Measurements from ENCODE around the gene IFNGR1. TPM values are rescaled to one million over a fixed set of nuclear protein-coding genes. Genes with fewer than 3 reads are reported as not detected.

The IFNGR1 gene
- total RNA-seq, 1 experiment from 2014 or later: 27.1 TPM

DNA sequence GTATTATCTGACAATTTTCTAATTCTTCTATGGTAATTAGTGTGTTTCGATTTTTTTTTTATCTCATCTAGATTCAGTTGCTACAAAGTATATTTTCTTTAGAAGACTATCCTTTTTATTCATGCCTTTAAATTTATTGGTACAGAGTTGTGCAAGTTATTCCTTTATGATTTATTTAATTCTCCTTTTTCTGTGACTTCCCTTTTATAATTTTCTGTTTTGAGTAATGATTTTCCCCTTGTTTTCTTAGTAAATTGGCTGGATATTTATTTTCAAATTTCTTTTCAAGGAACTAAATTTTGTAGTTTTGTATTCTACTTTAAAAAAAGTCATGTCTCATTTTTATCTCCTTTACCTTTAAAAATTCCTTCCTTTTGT is 43.3 kb downstream of the IFNGR1 start:
- Histone ChIP-seq H2AFZ (ENCODE audit: low read depth, low read length, poor library complexity, severe bottlenecking) (no peak overlapping the region), H3K4me3 (replicated peaks in 1 of 2; ENCODE audit: low read depth in 1 of 2, low read length in 2 of 2) (no peak overlapping the region), H3K79me2 (ENCODE audit: insufficient read depth, low read length) (no peaks in the 10 kb centered on the region), H3K27me3 (ENCODE audit: insufficient read depth, low read length) (no peaks in the 10 kb centered on the region), H3K4me1 (ENCODE audit: control insufficient read depth in 1 of 2, insufficient read depth in 2 of 2, low read length in 2 of 2) (no peaks in the 10 kb centered on the region), H3K9ac (ENCODE audit: low read length) (no peak overlapping the region), H3K36me3 (ENCODE audit: control insufficient read depth in 1 of 2, insufficient read depth in 2 of 2, low read length in 2 of 2) (no peaks in the 10 kb centered on the region), H3K9me2 (ENCODE audit: insufficient read depth) (no peaks in the 10 kb centered on the region), H4K20me1 (ENCODE audit: insufficient read depth) (no peaks in the 10 kb centered on the region), H3K4me2 (ENCODE audit: low read length) (no peak overlapping the region), H3K9me3 (ENCODE audit: control insufficient read depth in 1 of 2, insufficient read depth in 1 of 2, low read depth in 1 of 2, low read length in 2 of 2) (no peaks in the 10 kb centered on the region), H3K27ac (ENCODE audit: low read depth, low read length) (no peak overlapping the region)
- DNase-seq (ENCODE audit: low read depth, low spot score): no peak
- POLR2A ChIA-PET: no interaction called here
- CTCF ChIA-PET: no interaction called here
- ATAC-seq: no peak
- no TSS peak for BruUV-seq (replicated peaks)
- intact Hi-C loops (cut with micrococcal nuclease): no loop called here
- no peak for TF ChIP-seq CBX3 (IDR thresholded peaks at IDR 0.05; ENCODE audit: low read depth)
- no peak for TF ChIP-seq SRF (IDR thresholded peaks at IDR 0.05; ENCODE audit: low read depth)
- no peak for TF ChIP-seq YY1 (IDR thresholded peaks at IDR 0.05; ENCODE audit: extremely low read depth, insufficient replicate concordance, low read depth, low read length)
- no peak for TF ChIP-seq POLR2A (IDR thresholded peaks at IDR 0.05; ENCODE audit: borderline replicate concordance, extremely low read depth, insufficient read depth, insufficient read length)
- no peak for TF ChIP-seq ZFX (IDR thresholded peaks at IDR 0.05)
- TF ChIP-seq JUND (IDR thresholded peaks at IDR 0.05): no peak
- no peak for TF ChIP-seq ELF1 (IDR thresholded peaks at IDR 0.05; ENCODE audit: borderline replicate concordance, low read depth)
- TF ChIP-seq TCF7L2 (IDR thresholded peaks at IDR 0.05; ENCODE audit: borderline replicate concordance, extremely low read depth, insufficient read depth, insufficient read length): no peak
- RAD21 ChIA-PET (ENCODE audit: low non-redundant PET in 1 of 2, low total read pairs in 2 of 2, uncharacterized antibody in 2 of 2, unreplicated experiment in 2 of 2): no interaction called here

DNA sequence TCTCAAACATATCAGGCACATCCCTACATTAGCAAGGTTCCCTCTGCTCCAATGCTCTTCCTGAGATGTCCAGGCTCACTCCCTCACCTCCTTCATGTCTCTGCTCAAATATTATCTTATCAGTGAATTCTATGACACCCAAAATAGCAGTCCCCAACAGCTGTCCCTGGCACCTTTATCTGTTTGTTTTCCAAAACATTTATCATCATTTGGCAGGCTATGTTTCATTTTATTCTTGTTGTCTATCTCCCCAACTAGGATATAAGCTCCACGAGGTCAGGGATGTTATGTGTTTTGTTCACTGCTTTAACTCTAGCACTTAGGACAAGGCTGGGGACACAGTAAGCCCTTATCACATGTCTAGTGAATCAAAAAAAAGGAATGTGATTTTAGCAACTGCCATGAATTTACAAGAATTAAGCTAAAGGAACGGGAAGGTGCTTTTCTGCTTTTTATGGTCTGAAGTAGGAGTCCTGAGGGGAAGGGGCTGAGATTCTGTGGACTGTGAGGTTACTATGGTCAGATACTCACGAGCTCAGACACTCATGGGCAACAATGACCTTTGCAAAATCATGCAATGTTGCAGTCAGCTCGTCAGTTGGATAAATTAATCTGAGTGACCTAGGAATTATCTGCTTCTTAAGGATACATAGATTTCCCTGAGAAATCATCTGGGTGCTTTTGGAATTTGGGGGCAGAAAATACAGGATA is 43.9 kb downstream of the IFNGR1 start:
- ChIA-PET CTCF (no interaction called here), RAD21 (ENCODE audit: low non-redundant PET in 1 of 2, low total read pairs in 2 of 2, uncharacterized antibody in 2 of 2, unreplicated experiment in 2 of 2) (no interaction called here), POLR2A (no interaction called here)
- H3K27me3 ChIP-seq (ENCODE audit: insufficient read depth, low read length): no peaks in the 10 kb centered on the region
- no peak overlapping the region for H2AFZ ChIP-seq (ENCODE audit: low read depth, low read length, poor library complexity, severe bottlenecking)
- intact Hi-C loops (cut with micrococcal nuclease): no loop called here
- H3K27ac ChIP-seq (ENCODE audit: low read depth, low read length): no peak overlapping the region
- no peaks in the 10 kb centered on the region for H3K79me2 ChIP-seq (ENCODE audit: insufficient read depth, low read length)
- H3K9me3 ChIP-seq (ENCODE audit: control insufficient read depth in 1 of 2, insufficient read depth in 1 of 2, low read depth in 1 of 2, low read length in 2 of 2): no peaks in the 10 kb centered on the region
- H3K4me1 ChIP-seq (ENCODE audit: control insufficient read depth in 1 of 2, insufficient read depth in 2 of 2, low read length in 2 of 2): no peaks in the 10 kb centered on the region
- no peak overlapping the region for H3K4me2 ChIP-seq (ENCODE audit: low read length)
- no peaks in the 10 kb centered on the region for H4K20me1 ChIP-seq (ENCODE audit: insufficient read depth)
- no peak for DNase-seq (ENCODE audit: low read depth, low spot score)
- no TSS peak for BruUV-seq (replicated peaks)
- no peak overlapping the region for H3K4me3 ChIP-seq (replicated peaks in 1 of 2; ENCODE audit: low read depth in 1 of 2, low read length in 2 of 2)
- no peaks in the 10 kb centered on the region for H3K9me2 ChIP-seq (ENCODE audit: insufficient read depth)
- H3K36me3 ChIP-seq (ENCODE audit: control insufficient read depth in 1 of 2, insufficient read depth in 2 of 2, low read length in 2 of 2): no peaks in the 10 kb centered on the region
- H3K9ac ChIP-seq (ENCODE audit: low read length): no peak overlapping the region
- no peak for ATAC-seq
- TF ChIP-seq, protein P1, sequence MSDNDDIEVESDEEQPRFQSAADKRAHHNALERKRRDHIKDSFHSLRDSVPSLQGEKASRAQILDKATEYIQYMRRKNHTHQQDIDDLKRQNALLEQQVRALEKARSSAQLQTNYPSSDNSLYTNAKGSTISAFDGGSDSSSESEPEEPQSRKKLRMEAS (IDR thresholded peaks at IDR 0.05): no peak
- TF ChIP-seq JUND (IDR thresholded peaks at IDR 0.05): no peak
- TF ChIP-seq EZH2 (IDR thresholded peaks at IDR 0.05): no peak
- TF ChIP-seq, protein P2, sequence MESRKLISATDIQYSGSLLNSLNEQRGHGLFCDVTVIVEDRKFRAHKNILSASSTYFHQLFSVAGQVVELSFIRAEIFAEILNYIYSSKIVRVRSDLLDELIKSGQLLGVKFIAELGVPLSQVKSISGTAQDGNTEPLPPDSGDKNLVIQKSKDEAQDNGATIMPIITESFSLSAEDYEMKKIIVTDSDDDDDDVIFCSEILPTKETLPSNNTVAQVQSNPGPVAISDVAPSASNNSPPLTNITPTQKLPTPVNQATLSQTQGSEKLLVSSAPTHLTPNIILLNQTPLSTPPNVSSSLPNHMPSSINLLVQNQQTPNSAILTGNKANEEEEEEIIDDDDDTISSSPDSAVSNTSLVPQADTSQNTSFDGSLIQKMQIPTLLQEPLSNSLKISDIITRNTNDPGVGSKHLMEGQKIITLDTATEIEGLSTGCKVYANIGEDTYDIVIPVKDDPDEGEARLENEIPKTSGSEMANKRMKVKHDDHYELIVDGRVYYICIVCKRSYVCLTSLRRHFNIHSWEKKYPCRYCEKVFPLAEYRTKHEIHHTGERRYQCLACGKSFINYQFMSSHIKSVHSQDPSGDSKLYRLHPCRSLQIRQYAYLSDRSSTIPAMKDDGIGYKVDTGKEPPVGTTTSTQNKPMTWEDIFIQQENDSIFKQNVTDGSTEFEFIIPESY (IDR thresholded peaks at IDR 0.05; ENCODE audit: extremely low read depth, insufficient replicate concordance, low read length): no peak
- TF ChIP-seq ZFX (IDR thresholded peaks at IDR 0.05): no peak
- no peak for TF ChIP-seq CEBPB (IDR thresholded peaks at IDR 0.05; ENCODE audit: low read depth)
- no peak for TF ChIP-seq ELF1 (IDR thresholded peaks at IDR 0.05; ENCODE audit: borderline replicate concordance, low read depth)
- no peak for TF ChIP-seq POLR2A (IDR thresholded peaks at IDR 0.05; ENCODE audit: borderline replicate concordance, extremely low read depth, insufficient read depth, insufficient read length)
- no peak for TF ChIP-seq FOSL1 (IDR thresholded peaks at IDR 0.05; ENCODE audit: low read depth)
- no peak for TF ChIP-seq YY1 (IDR thresholded peaks at IDR 0.05; ENCODE audit: extremely low read depth, insufficient replicate concordance, low read depth, low read length)
- TF ChIP-seq EZH2phosphoT487 (IDR thresholded peaks at IDR 0.05; ENCODE audit: borderline replicate concordance): no peak
- TF ChIP-seq SP1 (IDR thresholded peaks at IDR 0.05; ENCODE audit: low read depth): no peak
- TF ChIP-seq, protein P3, sequence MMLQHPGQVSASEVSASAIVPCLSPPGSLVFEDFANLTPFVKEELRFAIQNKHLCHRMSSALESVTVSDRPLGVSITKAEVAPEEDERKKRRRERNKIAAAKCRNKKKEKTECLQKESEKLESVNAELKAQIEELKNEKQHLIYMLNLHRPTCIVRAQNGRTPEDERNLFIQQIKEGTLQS (IDR thresholded peaks at IDR 0.05): no peak

Measured in HCT116 (cell line).